SU-DHL-6 (cell line): ENCODE results near the gene UBE4B.

Experiments
- H2AFZ ChIP-seq: fragments of 200-600 bp; sonication (generic); 2 replicates; pipeline ENCODE4 v1.6.1; 2014; ENCODE audit warnings: low read depth, mild to moderate bottlenecking, moderate library complexity, mixed read lengths, antibody characterized with exemption, low read length; ENCODE audit not compliant: severe bottlenecking
- H3F3A ChIP-seq: fragments of 200-600 bp; shearing (Covaris generic); 2 replicates; pipeline ENCODE4 v1.6.0; 2016; ENCODE audit warnings: antibody characterized with exemption, mild to moderate bottlenecking; ENCODE audit not compliant: insufficient read depth
- H3K27ac ChIP-seq: fragments of 200-600 bp; sonication (generic); 2 replicates; pipeline ENCODE4 v1.5.1; 2016; ENCODE audit warnings: low read depth, mild to moderate bottlenecking, low read length, moderate library complexity, mixed read lengths
- H3K27me3 ChIP-seq: fragments of 200-600 bp; sonication (generic), shearing (Covaris generic); 2 replicates; pipeline ENCODE4 v1.6.0; 2014; ENCODE audit warnings: mild to moderate bottlenecking, low read length
- H3K36me3 ChIP-seq: fragments of 200-600 bp; sonication (generic); 2 replicates; pipeline ENCODE4 v1.6.1; 2014; ENCODE audit warnings: mild to moderate bottlenecking, low read length, mixed read lengths
- H3K4me2 ChIP-seq: fragments of 300-600, 200-600 bp; shearing (Covaris generic), sonication (generic); 2 replicates; pipeline ENCODE4 v1.6.0; 2014; ENCODE audit warnings: low read length, low read depth, mild to moderate bottlenecking; ENCODE audit not compliant: poor library complexity, severe bottlenecking
- H3K4me3 ChIP-seq: fragments of 200-600 bp; sonication (generic); 2 replicates; pipeline ENCODE4 v1.5.1; 2014; ENCODE audit warnings: antibody characterized with exemption, low read length, mild to moderate bottlenecking, mixed read lengths; ENCODE audit not compliant: insufficient read depth, poor library complexity, severe bottlenecking
- H3K79me2 ChIP-seq: fragments of 200-600 bp; sonication (generic); 2 replicates; pipeline ENCODE4 v1.6.1; 2014; ENCODE audit warnings: mild to moderate bottlenecking, low read length, moderate library complexity; ENCODE audit not compliant: insufficient read depth
- H3K9ac ChIP-seq: fragments of 200-600 bp; sonication (generic); 2 replicates; pipeline ENCODE4 v1.7.0; 2014; ENCODE audit warnings: mild to moderate bottlenecking, low read length
- H3K9me2 ChIP-seq: fragments of 200-600 bp; sonication (generic); replicated peaks from 2 replicates; pipeline ENCODE4 v1.6.1; 2014; ENCODE audit warnings: low read length; ENCODE audit not compliant: insufficient read depth
- H3K9me3 ChIP-seq: fragments of 200-600 bp; sonication (generic); 2 replicates; pipeline ENCODE4 v1.6.1; 2014; ENCODE audit warnings: low read length, mixed read lengths; ENCODE audit not compliant: insufficient read depth
- H4K20me1 ChIP-seq: fragments of 200-600 bp; sonication (generic); 2 replicates; pipeline ENCODE4 v1.6.1; 2014; ENCODE audit warnings: low read depth, mild to moderate bottlenecking, antibody characterized with exemption, low read length, moderate library complexity, mixed read lengths
- CTCF ChIP-seq: fragments of 200-600 bp; sonication (generic); IDR thresholded peaks from one replicate; pipeline ENCODE4 v1.5.1; 2017; ENCODE audit warnings: antibody characterized with exemption, mild to moderate bottlenecking, low read length, moderate library complexity; ENCODE audit not compliant: insufficient read depth, poor library complexity, severe bottlenecking
- EZH2phosphoT487 ChIP-seq: fragments of 200-600 bp; sonication (generic), shearing (Covaris generic); conservative IDR thresholded peaks from 2 replicates; pipeline ENCODE4 v1.6.1; 2018; ENCODE audit warnings: mild to moderate bottlenecking, antibody characterized with exemption, low read length, moderate library complexity, mixed read lengths

Gene UBE4B

GRCh38 chr1:10108134-10108663 lies 75.4 kb downstream of the UBE4B start:
- H3K36me3 ChIP-seq, result peaks cover 6% of the 10 kb centered on the region; the same call in 1 of the 2 replicates

GRCh38 chr1:10108948-10109708 lies 76.4 kb downstream of the UBE4B start:
- no peaks in the 10 kb centered on the region for H3K9me3 ChIP-seq
- no peaks in the 10 kb centered on the region for H3F3A ChIP-seq
- no peaks in the 10 kb centered on the region for H3K79me2 ChIP-seq
- H3K9me2 ChIP-seq, result no peaks in the 10 kb centered on the region
- H3K27me3 ChIP-seq, result no peaks in the 10 kb centered on the region
- H3K9ac ChIP-seq, result no peak overlapping the region
- peaks cover 6% of the 10 kb centered on the region; the same call in 1 of the 2 replicates for H3K36me3 ChIP-seq
- no peak overlapping the region for H2AFZ ChIP-seq
- TF ChIP-seq CTCF (no peak), EZH2phosphoT487 (no peak)
- no peak overlapping the region for H3K27ac ChIP-seq
- H4K20me1 ChIP-seq, result no peaks in the 10 kb centered on the region
- H3K4me3 ChIP-seq, result no peak overlapping the region
- H3K4me2 ChIP-seq, result no peak overlapping the region

More at GRCh38 chr1:10108134-10108663, 75.4 kb downstream of the UBE4B start:
- Histone ChIP-seq H3K27ac (no peak overlapping the region), H3K27me3 (no peaks in the 10 kb centered on the region), H3K9me3 (no peaks in the 10 kb centered on the region), H3K9ac (no peak overlapping the region), H4K20me1 (no peaks in the 10 kb centered on the region), H2AFZ (no peak overlapping the region), H3K9me2 (no peaks in the 10 kb centered on the region), H3K79me2 (no peaks in the 10 kb centered on the region), H3K4me3 (no peak overlapping the region), H3K4me2 (no peak overlapping the region), H3F3A (no peaks in the 10 kb centered on the region)
- no peak for TF ChIP-seq CTCF
- no peak for TF ChIP-seq EZH2phosphoT487

- Histone ChIP-seq H3K36me3 (no peaks in the 10 kb centered on the region), H3K9me3 (no peaks in the 10 kb centered on the region), H4K20me1 (no peaks in the 10 kb centered on the region), H3K27ac (no peak overlapping the region), H3K27me3 (no peaks in the 10 kb centered on the region), H3K4me3 (no peak overlapping the region), H2AFZ (no peak overlapping the region), H3K79me2 (no peaks in the 10 kb centered on the region), H3K9ac (no peak overlapping the region), H3K4me2 (no peak overlapping the region), H3F3A (no peaks in the 10 kb centered on the region), H3K9me2 (no peaks in the 10 kb centered on the region)
- no peak for TF ChIP-seq EZH2phosphoT487
- TF ChIP-seq CTCF, result no peak
These were observed 80.7 kb downstream of the UBE4B start for GRCh38 chr1:10113501-10113900.
